Activated gamma-delta T cell (primary cell): ENCODE data around the gene TGM5.
"Not testable (repeated sequence)": the region's sequence is repeated elsewhere in the genome, so short reads cannot be mapped to it uniquely, and the experiment has no call there.

Source experiments
- DNase-seq: peaks from one replicate; lab custom pipeline; 2025; lab: John Stamatoyannopoulos, UW

The TGM5 gene

GRCh38 chr15:43276563-43277200 lies 10.0 kb upstream of the TGM5 start:
- DNase-seq: no peak

- no peak for DNase-seq
Measured at GRCh38 chr15:43275740-43276562, 9.2 kb upstream of the TGM5 start.

GRCh38 chr15:43274136-43274535 lies 7.4 kb upstream of the TGM5 start:
- DNase-seq: no peak

DNA sequence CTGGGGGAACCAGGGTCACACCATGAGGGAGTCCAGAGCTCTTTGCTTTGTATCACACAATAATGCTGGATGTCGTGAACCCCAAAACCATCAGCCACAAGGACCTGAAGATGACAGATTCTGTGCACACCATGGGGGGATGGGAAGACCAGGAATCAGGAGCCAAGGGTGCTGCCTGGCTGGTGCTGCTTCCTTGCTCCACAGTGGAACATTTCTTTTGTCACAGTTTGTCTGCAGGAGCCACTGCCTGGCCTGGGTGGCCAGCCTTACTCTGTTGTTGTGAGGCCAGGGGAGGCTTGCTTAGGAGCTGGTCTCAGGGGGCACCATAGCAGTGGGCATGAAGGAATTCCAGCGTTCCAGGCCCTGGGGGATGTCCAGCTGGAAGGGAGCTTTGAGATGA lies 6.5 kb upstream of the TGM5 start:
- DNase-seq: no peak

DNA sequence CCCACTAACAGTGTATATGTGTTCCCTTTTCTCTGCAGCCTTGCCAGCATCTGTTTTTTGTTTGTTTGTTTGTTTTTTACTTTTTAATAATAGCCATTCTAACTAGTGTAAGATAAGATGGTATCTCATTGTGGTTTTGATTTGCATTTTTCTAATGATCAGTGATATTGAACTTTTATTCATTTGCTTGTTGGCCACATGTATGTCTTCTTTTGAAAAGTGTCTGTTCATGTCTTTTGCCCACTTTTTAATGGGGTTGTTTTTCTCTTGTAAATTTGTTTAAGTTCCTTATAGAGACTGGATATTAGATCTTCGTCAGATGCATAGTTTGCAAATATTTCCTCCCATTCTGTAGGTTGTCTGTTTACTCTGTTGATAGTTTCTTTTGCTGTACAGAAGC lies 5.2 kb upstream of the TGM5 start:
- not testable (repeated sequence) for DNase-seq

DNA sequence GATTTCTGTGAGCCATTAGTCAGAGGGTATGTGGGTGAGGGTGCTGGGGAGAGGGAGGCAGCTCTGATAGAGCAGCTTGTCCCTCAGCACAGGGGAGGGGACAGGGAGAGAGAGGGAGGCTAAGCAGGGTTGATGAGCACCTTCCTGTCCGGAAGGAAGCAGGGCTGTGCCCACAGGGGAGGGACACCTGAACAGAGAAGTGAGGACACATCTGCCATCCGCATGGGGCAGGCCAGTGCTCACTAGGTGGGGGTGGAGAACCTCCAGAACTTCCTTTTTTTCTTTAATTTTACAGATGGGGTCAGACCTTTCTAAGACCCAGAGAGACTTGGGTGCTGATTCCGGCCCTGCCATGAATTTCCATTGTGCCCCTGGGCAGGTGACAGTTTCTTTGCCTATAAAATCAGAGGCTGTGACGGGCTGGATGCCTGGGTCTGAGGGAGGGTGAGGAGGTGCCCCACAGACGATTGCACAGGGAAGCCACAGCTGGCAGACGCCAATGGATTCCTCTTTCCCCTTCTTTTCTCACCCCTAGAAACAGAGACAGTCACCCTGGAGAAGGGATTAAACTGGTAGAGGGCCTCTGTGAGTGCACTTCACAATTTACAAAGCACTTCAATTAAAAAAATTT lies 4.1 kb upstream of the TGM5 start:
- no peak for DNase-seq

DNA sequence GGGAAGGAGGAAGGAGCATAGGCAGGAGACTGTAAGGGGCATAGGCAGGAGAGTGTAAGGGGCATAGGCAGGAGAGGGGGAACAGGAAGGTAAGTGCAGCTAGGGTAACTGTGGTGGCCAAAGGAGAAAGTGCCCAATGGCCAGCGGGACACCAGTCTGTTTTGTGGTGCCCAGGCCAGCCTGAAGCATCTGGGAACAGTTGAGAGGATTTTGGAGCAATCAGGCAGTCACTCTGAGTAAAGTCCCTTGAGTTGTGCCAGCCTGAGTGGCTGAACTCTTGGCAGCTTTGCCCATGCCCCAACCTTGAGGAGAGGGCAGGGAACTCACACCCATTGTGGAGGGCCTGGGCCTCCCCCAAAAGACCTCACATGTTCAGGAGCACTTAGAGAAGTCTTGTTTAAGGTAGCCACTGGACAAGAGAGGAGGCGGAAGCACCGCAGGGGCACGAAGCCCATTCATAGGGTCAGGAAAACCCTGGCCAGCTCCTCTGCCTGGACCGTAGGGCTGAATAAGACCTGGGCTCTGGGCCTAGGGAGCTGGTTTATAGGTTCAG lies 3.5 kb upstream of the TGM5 start:
- no peak for DNase-seq

- no peak for DNase-seq
Measured at GRCh38 chr15:43268111-43269105, 1.7 kb upstream of the TGM5 start.

GRCh38 chr15:43267439-43267838 lies 711 bp upstream of the TGM5 start:
- no peak for DNase-seq

DNA sequence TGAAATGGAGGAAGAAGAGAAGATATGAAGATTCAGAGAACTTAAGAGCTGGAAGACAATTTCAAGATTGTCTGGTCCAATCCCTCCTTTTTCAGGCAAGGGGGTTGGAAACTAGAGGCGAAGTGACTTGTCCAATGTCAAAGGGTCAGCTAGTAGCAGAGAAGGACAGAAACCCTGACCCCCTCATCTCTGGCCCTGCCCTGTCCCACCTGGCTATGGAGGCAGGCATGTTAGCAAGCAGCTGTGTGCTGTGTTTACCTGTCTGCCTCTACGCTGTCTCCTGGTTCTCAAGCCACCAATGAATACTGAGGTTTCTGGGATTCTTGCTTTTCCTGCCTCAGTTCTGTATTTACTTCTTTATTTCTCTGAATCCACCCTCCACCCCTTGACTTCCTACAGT lies 342 bp downstream of the TGM5 start:
- DNase-seq: no peak

GRCh38 chr15:43260011-43260615 lies 6.6 kb downstream of the TGM5 start:
- DNase-seq: no peak

- no peak for DNase-seq
Measured at GRCh38 chr15:43258781-43259180, 7.9 kb downstream of the TGM5 start.

DNA sequence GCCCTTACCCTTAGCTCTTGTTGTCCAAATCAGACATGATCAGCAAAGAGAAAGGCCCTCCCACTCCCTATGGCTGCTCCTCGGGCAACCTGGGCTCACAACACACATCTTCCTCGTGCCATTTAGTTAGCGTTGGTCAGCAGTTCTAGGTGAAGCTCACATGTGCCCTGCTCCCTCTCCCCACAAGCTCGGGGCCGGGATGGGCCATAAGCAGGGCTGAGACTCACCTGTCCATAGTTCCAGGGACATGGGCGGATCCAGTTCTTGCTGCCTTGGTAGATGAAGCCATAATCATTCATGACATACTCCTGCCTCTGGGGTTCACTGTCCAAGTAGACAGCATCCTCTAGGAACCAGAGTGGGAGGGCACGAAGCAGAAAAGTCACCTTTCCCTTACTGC lies 10.4 kb downstream of the TGM5 start:
- DNase-seq: no peak

GRCh38 chr15:43255376-43255775 lies 11.4 kb downstream of the TGM5 start:
- no peak for DNase-seq

DNA sequence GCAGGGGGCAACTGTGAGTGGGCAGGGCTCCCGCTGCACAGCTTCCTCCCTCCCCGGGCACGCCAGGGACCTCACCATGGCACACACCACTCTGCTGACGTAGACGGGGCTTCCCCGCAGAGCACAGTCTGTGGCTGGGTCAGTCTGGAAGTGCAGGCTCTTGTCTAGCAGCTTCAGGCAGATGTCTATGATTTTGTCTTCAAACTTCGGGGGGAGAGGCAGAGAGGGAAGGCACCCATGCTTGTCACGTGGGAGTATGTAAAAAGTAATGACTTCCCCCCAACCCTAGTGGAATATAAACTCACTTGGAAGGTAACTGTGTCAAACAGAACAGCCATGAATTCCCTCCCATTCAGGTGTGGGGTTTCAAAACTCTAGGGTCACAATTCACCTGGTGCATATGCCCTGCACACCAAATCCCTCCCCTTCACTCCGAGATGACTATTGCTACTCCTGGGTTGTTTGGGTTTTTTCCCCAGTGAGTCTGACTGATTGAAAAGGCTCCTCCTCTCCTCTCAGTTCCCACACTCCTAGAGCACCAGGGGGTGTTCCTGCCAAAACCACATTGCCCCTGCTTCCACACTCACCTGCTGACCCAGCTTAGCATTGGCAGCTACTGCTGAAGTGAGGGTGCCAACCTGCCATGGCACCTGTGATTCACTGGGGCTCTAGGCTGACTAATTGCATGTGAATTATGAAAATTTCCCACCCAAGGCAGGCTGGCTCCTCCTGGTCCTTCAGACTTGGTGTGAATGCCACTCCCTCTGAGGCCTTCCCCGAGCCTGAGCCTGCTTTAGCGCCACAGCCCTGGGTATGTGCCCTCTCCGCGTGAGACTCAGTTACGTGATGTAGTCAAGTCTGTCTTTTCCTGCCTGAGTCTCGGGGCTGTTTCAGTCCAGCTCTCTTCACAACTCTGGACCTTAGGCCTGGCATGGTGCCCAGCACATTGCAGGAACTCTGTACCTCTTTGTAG lies 13.0 kb downstream of the TGM5 start:
- DNase-seq: peak; percentile 15

GRCh38 chr15:43251871-43252250 lies 14.9 kb downstream of the TGM5 start:
- DNase-seq: no peak

DNA sequence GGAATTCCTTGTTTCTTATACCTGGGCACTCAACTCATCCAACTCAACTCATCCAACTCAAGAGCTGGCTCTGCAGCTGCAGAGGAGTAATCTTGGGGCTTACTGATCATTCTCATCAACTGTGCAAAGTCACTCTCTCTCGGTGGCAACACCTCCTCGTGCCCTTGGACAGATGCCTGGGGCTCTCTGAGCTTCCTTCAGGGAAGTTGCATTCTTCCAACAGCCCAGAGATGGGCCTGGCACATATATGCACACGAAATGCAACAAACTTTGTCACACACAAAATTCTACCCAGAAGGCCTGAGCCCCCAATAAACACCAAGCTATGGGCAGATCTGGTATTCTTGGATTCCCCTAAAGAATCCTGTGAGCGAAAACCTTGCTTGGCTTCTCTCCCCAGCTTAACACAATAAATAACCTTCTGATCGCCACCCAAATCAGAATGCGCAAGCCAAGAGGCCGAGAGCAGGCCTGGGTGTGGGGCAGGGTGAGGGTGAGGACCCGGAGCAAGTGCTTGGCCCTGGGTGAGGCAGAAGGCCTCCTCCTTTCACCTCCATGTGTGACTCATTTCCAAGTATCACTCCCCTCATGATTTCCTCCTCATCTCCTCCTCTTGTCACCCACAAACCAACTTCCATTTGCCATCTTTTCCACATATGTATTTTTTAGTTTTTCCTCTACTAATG lies 15.4 kb downstream of the TGM5 start:
- DNase-seq: no peak

- DNase-seq: no peak
Measured at GRCh38 chr15:43250785-43251184, 15.9 kb downstream of the TGM5 start.

- no peak for DNase-seq
Measured at GRCh38 chr15:43249699-43250203, 17.0 kb downstream of the TGM5 start.
